Measurements from ENCODE around the gene COL4A1.

- TF ChIP-seq CTCF (IDR thresholded peaks at IDR 0.05) (no peak), POLR2A (IDR thresholded peaks at IDR 0.05) (no peak)
These were observed 142.3 kb downstream of the COL4A1 start for GRCh38 chr13:110164706-110165105.
